ENCODE data around the gene CLCN2.

The CLCN2 gene

GRCh38 chr3:184352897-184353545, 8.4 kb downstream of the CLCN2 start:
- TF ChIP-seq, protein P1, sequence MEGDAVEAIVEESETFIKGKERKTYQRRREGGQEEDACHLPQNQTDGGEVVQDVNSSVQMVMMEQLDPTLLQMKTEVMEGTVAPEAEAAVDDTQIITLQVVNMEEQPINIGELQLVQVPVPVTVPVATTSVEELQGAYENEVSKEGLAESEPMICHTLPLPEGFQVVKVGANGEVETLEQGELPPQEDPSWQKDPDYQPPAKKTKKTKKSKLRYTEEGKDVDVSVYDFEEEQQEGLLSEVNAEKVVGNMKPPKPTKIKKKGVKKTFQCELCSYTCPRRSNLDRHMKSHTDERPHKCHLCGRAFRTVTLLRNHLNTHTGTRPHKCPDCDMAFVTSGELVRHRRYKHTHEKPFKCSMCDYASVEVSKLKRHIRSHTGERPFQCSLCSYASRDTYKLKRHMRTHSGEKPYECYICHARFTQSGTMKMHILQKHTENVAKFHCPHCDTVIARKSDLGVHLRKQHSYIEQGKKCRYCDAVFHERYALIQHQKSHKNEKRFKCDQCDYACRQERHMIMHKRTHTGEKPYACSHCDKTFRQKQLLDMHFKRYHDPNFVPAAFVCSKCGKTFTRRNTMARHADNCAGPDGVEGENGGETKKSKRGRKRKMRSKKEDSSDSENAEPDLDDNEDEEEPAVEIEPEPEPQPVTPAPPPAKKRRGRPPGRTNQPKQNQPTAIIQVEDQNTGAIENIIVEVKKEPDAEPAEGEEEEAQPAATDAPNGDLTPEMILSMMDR (IDR thresholded peaks at IDR 0.05; ENCODE audit: low read depth, low read length), result no peak
- no peak for TF ChIP-seq MAX (IDR thresholded peaks at IDR 0.05; ENCODE audit: low read depth, low read length)
- no peak for TF ChIP-seq POLR2A (IDR thresholded peaks at IDR 0.05; ENCODE audit: extremely low read depth, insufficient read length)
- TF ChIP-seq MYC (IDR thresholded peaks at IDR 0.05; ENCODE audit: low read depth, low read length), result no peak

GRCh38 chr3:184352149-184352785, 9.1 kb downstream of the CLCN2 start:
- DNase-seq (ENCODE audit: low read depth), result no peak
- no peak overlapping the region for H3K4me3 ChIP-seq (ENCODE audit: low read depth, low read length)
- TF ChIP-seq, protein P1 (IDR thresholded peaks at IDR 0.05; ENCODE audit: low read depth, low read length), result no peak
- TF ChIP-seq POLR2A (IDR thresholded peaks at IDR 0.05; ENCODE audit: extremely low read depth, insufficient read length), result no peak
- no peak for TF ChIP-seq MYC (IDR thresholded peaks at IDR 0.05; ENCODE audit: low read depth, low read length)
- TF ChIP-seq MAX (IDR thresholded peaks at IDR 0.05; ENCODE audit: low read depth, low read length), result no peak

More at GRCh38 chr3:184352897-184353545, 8.4 kb downstream of the CLCN2 start:
- no peak for DNase-seq (ENCODE audit: low read depth)
- H3K4me3 ChIP-seq (ENCODE audit: low read depth, low read length), result no peak overlapping the region

- DNase-seq (ENCODE audit: low read depth), result no peak
- H3K4me3 ChIP-seq (ENCODE audit: low read depth, low read length), result no peak overlapping the region
- TF ChIP-seq MAX (IDR thresholded peaks at IDR 0.05; ENCODE audit: low read depth, low read length) (no peak), POLR2A (IDR thresholded peaks at IDR 0.05; ENCODE audit: extremely low read depth, insufficient read length) (no peak), MYC (IDR thresholded peaks at IDR 0.05; ENCODE audit: low read depth, low read length) (no peak)
- TF ChIP-seq, protein P1 (IDR thresholded peaks at IDR 0.05; ENCODE audit: low read depth, low read length), result no peak
These were observed 9.8 kb downstream of the CLCN2 start for GRCh38 chr3:184351511-184352148.

GRCh38 chr3:184350618-184351017, 10.8 kb downstream of the CLCN2 start:
- DNase-seq (ENCODE audit: low read depth), result no peak
- no peak for TF ChIP-seq MAX (IDR thresholded peaks at IDR 0.05; ENCODE audit: low read depth, low read length)
- TF ChIP-seq POLR2A (IDR thresholded peaks at IDR 0.05; ENCODE audit: extremely low read depth, insufficient read length), result no peak
- TF ChIP-seq, protein P1 (IDR thresholded peaks at IDR 0.05; ENCODE audit: low read depth, low read length), result no peak
- no peak for TF ChIP-seq MYC (IDR thresholded peaks at IDR 0.05; ENCODE audit: low read depth, low read length)
- H3K4me3 ChIP-seq (ENCODE audit: low read depth, low read length), result no peak overlapping the region

DNA sequence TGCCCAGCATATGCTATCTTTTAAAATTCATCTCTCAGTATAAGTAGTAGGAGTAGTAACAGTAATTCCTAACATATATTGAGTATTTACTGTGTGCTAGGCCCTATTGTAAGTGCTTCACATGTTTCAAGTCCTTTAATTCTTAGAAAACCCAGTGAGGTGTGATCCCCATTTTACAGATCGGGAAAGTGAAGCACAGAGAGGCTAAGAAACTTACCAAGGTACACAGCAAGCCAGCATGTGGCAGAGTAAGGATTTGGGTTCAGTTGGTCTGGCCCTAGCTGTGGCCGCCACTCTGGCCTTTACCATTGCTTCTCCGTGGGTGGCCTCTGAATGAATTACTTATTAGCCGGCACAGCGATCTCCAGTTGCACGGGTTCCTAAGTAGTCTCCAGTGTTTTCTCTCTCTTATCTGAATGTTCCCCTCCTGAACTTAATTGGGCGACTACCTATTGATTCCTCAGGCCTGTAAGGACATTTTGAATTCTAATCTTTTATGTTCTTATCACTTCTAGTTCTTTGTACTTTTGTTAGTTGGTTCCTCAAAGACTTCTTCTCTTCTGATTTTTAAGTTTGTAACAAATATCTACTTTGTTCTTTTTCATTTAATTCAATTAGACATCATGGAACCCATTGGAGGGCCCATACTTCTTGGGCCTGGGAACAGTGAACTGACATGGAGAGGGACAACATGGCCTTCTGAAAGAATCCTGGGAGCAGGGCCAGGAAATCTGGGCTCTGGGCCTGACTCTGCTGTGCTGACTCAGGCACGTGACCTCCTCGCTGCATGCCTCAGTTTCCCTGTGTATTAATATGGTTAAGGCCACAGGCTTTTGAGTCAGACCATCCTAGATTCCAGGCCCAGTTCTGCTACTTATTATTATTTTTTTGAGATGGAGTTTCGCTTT, 11.6 kb downstream of the CLCN2 start:
- TF ChIP-seq MYC (IDR thresholded peaks at IDR 0.05; ENCODE audit: low read depth, low read length), result no peak
- no peak overlapping the region for H3K4me3 ChIP-seq (ENCODE audit: low read depth, low read length)
- no peak for DNase-seq (ENCODE audit: low read depth)

Measured in NB4 (cell line).